ENCODE results near the gene GLG1.
"Not testable (repeated sequence)": the region's sequence is repeated elsewhere in the genome, so short reads cannot be mapped to it uniquely, and the experiment has no call there.

The GLG1 gene

GRCh38 chr16:74451951-74452758 is 154.8 kb downstream of the GLG1 start:
- no peak overlapping the region for H3K4me3 ChIP-seq (ENCODE audit: insufficient read depth, low read depth, low read length, poor library complexity, severe bottlenecking)
- no peaks in the 10 kb centered on the region for H3K4me1 ChIP-seq (ENCODE audit: control insufficient read depth, insufficient read depth, low read length, poor library complexity, severe bottlenecking)
- H3K27ac ChIP-seq (ENCODE audit: insufficient read depth, low read length, poor library complexity, severe bottlenecking), result no peak overlapping the region
- DNase-seq, result no peak
- H3K9me3 ChIP-seq (ENCODE audit: control insufficient read depth, low read length), result no peaks in the 10 kb centered on the region
- H3K27me3 ChIP-seq (replicated peaks; ENCODE audit: control insufficient read depth, insufficient read depth, low read length, poor library complexity, severe bottlenecking), result no peaks in the 10 kb centered on the region
- peaks cover 74% of the 10 kb centered on the region for H3K36me3 ChIP-seq (ENCODE audit: control insufficient read depth, insufficient read depth, low read length)

GRCh38 chr16:74450967-74451760 is 155.8 kb downstream of the GLG1 start:
- H3K36me3 ChIP-seq (ENCODE audit: control insufficient read depth, insufficient read depth, low read length), result peaks cover 69% of the 10 kb centered on the region
- no peak for DNase-seq
- H3K27ac ChIP-seq (ENCODE audit: insufficient read depth, low read length, poor library complexity, severe bottlenecking), result no peak overlapping the region
- H3K4me1 ChIP-seq (ENCODE audit: control insufficient read depth, insufficient read depth, low read length, poor library complexity, severe bottlenecking), result no peaks in the 10 kb centered on the region
- H3K27me3 ChIP-seq (replicated peaks; ENCODE audit: control insufficient read depth, insufficient read depth, low read length, poor library complexity, severe bottlenecking), result no peaks in the 10 kb centered on the region
- H3K9me3 ChIP-seq (ENCODE audit: control insufficient read depth, low read length), result no peaks in the 10 kb centered on the region
- no peak overlapping the region for H3K4me3 ChIP-seq (ENCODE audit: insufficient read depth, low read depth, low read length, poor library complexity, severe bottlenecking)

GRCh38 chr16:74450236-74450635 is 156.7 kb downstream of the GLG1 start:
- no peak overlapping the region for H3K4me3 ChIP-seq (ENCODE audit: insufficient read depth, low read depth, low read length, poor library complexity, severe bottlenecking)

GRCh38 chr16:74449470-74449869 is 157.4 kb downstream of the GLG1 start:
- no peak overlapping the region for H3K27ac ChIP-seq (ENCODE audit: insufficient read depth, low read length, poor library complexity, severe bottlenecking)
- peaks cover 54% of the 10 kb centered on the region for H3K36me3 ChIP-seq (ENCODE audit: control insufficient read depth, insufficient read depth, low read length)
- H3K4me3 ChIP-seq (ENCODE audit: insufficient read depth, low read depth, low read length, poor library complexity, severe bottlenecking), result no peak overlapping the region
- no peaks in the 10 kb centered on the region for H3K4me1 ChIP-seq (ENCODE audit: control insufficient read depth, insufficient read depth, low read length, poor library complexity, severe bottlenecking)
- no peak for DNase-seq
- H3K9me3 ChIP-seq (ENCODE audit: control insufficient read depth, low read length), result no peaks in the 10 kb centered on the region
- H3K27me3 ChIP-seq (replicated peaks; ENCODE audit: control insufficient read depth, insufficient read depth, low read length, poor library complexity, severe bottlenecking), result no peaks in the 10 kb centered on the region

More at GRCh38 chr16:74450236-74450635, 156.7 kb downstream of the GLG1 start:
- DNase-seq, result no peak
- H3K27ac ChIP-seq (ENCODE audit: insufficient read depth, low read length, poor library complexity, severe bottlenecking), result no peak overlapping the region
- no peaks in the 10 kb centered on the region for H3K27me3 ChIP-seq (replicated peaks; ENCODE audit: control insufficient read depth, insufficient read depth, low read length, poor library complexity, severe bottlenecking)
- H3K36me3 ChIP-seq (ENCODE audit: control insufficient read depth, insufficient read depth, low read length), result peaks cover 59% of the 10 kb centered on the region
- H3K4me1 ChIP-seq (ENCODE audit: control insufficient read depth, insufficient read depth, low read length, poor library complexity, severe bottlenecking), result no peaks in the 10 kb centered on the region
- no peaks in the 10 kb centered on the region for H3K9me3 ChIP-seq (ENCODE audit: control insufficient read depth, low read length)

- Histone ChIP-seq H3K27me3 (replicated peaks; ENCODE audit: control insufficient read depth, insufficient read depth, low read length, poor library complexity, severe bottlenecking) (no peaks in the 10 kb centered on the region), H3K4me3 (ENCODE audit: insufficient read depth, low read depth, low read length, poor library complexity, severe bottlenecking) (no peak overlapping the region), H3K9me3 (ENCODE audit: control insufficient read depth, low read length) (no peaks in the 10 kb centered on the region), H3K27ac (ENCODE audit: insufficient read depth, low read length, poor library complexity, severe bottlenecking) (no peak overlapping the region), H3K36me3 (ENCODE audit: control insufficient read depth, insufficient read depth, low read length) (peaks cover 54% of the 10 kb centered on the region), H3K4me1 (ENCODE audit: control insufficient read depth, insufficient read depth, low read length, poor library complexity, severe bottlenecking) (no peaks in the 10 kb centered on the region)
- no peak for DNase-seq
These were observed 157.9 kb downstream of the GLG1 start for GRCh38 chr16:74448990-74449389.

- no peak overlapping the region for H3K27ac ChIP-seq (ENCODE audit: insufficient read depth, low read length, poor library complexity, severe bottlenecking)
- no peak for DNase-seq
- no peaks in the 10 kb centered on the region for H3K4me1 ChIP-seq (ENCODE audit: control insufficient read depth, insufficient read depth, low read length, poor library complexity, severe bottlenecking)
- H3K4me3 ChIP-seq (ENCODE audit: insufficient read depth, low read depth, low read length, poor library complexity, severe bottlenecking), result no peak overlapping the region
- no peaks in the 10 kb centered on the region for H3K27me3 ChIP-seq (replicated peaks; ENCODE audit: control insufficient read depth, insufficient read depth, low read length, poor library complexity, severe bottlenecking)
- H3K36me3 ChIP-seq (ENCODE audit: control insufficient read depth, insufficient read depth, low read length), result peaks cover 44% of the 10 kb centered on the region
- H3K9me3 ChIP-seq (ENCODE audit: control insufficient read depth, low read length), result no peaks in the 10 kb centered on the region
These were observed 159.3 kb downstream of the GLG1 start for GRCh38 chr16:74447578-74447977.

- Histone ChIP-seq H3K9me3 (ENCODE audit: control insufficient read depth, low read length) (no peaks in the 10 kb centered on the region), H3K27ac (ENCODE audit: insufficient read depth, low read length, poor library complexity, severe bottlenecking) (no peak overlapping the region), H3K4me3 (ENCODE audit: insufficient read depth, low read depth, low read length, poor library complexity, severe bottlenecking) (no peak overlapping the region), H3K4me1 (ENCODE audit: control insufficient read depth, insufficient read depth, low read length, poor library complexity, severe bottlenecking) (no peaks in the 10 kb centered on the region), H3K27me3 (replicated peaks; ENCODE audit: control insufficient read depth, insufficient read depth, low read length, poor library complexity, severe bottlenecking) (no peaks in the 10 kb centered on the region), H3K36me3 (ENCODE audit: control insufficient read depth, insufficient read depth, low read length) (peaks cover 37% of the 10 kb centered on the region)
- DNase-seq, result no peak
These were observed 160.0 kb downstream of the GLG1 start for GRCh38 chr16:74446866-74447265.

GRCh38 chr16:74443624-74444346 is 163.1 kb downstream of the GLG1 start:
- H3K9me3 ChIP-seq (ENCODE audit: control insufficient read depth, low read length); H3K4me3 ChIP-seq (ENCODE audit: insufficient read depth, low read depth, low read length, poor library complexity, severe bottlenecking); H3K27ac ChIP-seq (ENCODE audit: insufficient read depth, low read length, poor library complexity, severe bottlenecking); H3K27me3 ChIP-seq (replicated peaks; ENCODE audit: control insufficient read depth, insufficient read depth, low read length, poor library complexity, severe bottlenecking); H3K4me1 ChIP-seq (ENCODE audit: control insufficient read depth, insufficient read depth, low read length, poor library complexity, severe bottlenecking); DNase-seq: not testable (repeated sequence)
- H3K36me3 ChIP-seq (ENCODE audit: control insufficient read depth, insufficient read depth, low read length), result peaks cover 10% of the 10 kb centered on the region

GRCh38 chr16:74439685-74440084 is 167.2 kb downstream of the GLG1 start:
- H3K27ac ChIP-seq (ENCODE audit: insufficient read depth, low read length, poor library complexity, severe bottlenecking), result no peak overlapping the region
- no peaks in the 10 kb centered on the region for H3K27me3 ChIP-seq (replicated peaks; ENCODE audit: control insufficient read depth, insufficient read depth, low read length, poor library complexity, severe bottlenecking)
- H3K9me3 ChIP-seq (ENCODE audit: control insufficient read depth, low read length), result no peaks in the 10 kb centered on the region
- H3K4me3 ChIP-seq (ENCODE audit: insufficient read depth, low read depth, low read length, poor library complexity, severe bottlenecking), result no peak overlapping the region
- H3K4me1 ChIP-seq (ENCODE audit: control insufficient read depth, insufficient read depth, low read length, poor library complexity, severe bottlenecking), result peaks cover 19% of the 10 kb centered on the region
- DNase-seq, result no peak
- no peaks in the 10 kb centered on the region for H3K36me3 ChIP-seq (ENCODE audit: control insufficient read depth, insufficient read depth, low read length)

Measured in effector memory CD4-positive, alpha-beta T cell (primary cell).